ENCODE results near the gene TLX1. TPM values are rescaled to one million over a fixed set of nuclear protein-coding genes. Genes with fewer than 3 reads are reported as not detected.

The TLX1 gene
- total and polyA plus RNA-seq, 12 donors: 0.03 to 0.74 (median 0.27) TPM; not detected in 9

- DNase-seq (no peak), ATAC-seq (no peak)
- 23 to 28% methylated on average over 8 of the region's 8 CpGs for WGBS, 2 donors
- H3K4me3 ChIP-seq: no peak overlapping the region
- H3K9me3 ChIP-seq: no peaks in the 10 kb centered on the region
- no peak for TF ChIP-seq CTCF (IDR thresholded peaks at IDR 0.05)
- intact Hi-C loops (cut with DNase I): loop anchor here in 1 of 10 donors (10.0 kb wide), 1 partner anchor 94 kb away; no protein-coding TSS in a partner anchor
- H3K36me3 ChIP-seq: no peaks in the 10 kb centered on the region
- no peak overlapping the region for H3K27ac ChIP-seq
- peaks cover 3 to 43% (median 32%) of the 10 kb centered on the region in 9 donors for H3K4me1 ChIP-seq
- peaks cover 46 to 100% (median 99%) of the 10 kb centered on the region in 7 donors for H3K27me3 ChIP-seq
These were observed 7.8 kb downstream of the TLX1 start for GRCh38 chr10:101138788-101139420.

GRCh38 chr10:101139421-101139911 lies 8.4 kb downstream of the TLX1 start:
- intact Hi-C loops (cut with DNase I): loop anchor here in 1 of 10 donors (10.0 kb wide), 1 partner anchor 95 kb away; no protein-coding TSS in a partner anchor

GRCh38 chr10:101140084-101140949 lies 9.2 kb downstream of the TLX1 start:
- WGBS, 2 donors: 4 to 7% methylated on average over 65 of the region's 65 CpGs
- no peaks in the 10 kb centered on the region for H3K36me3 ChIP-seq
- H3K4me3 ChIP-seq: peak overlapping the region in 6 of 10 donors; percentile 11 to 32 (median 21)
- peaks cover 46 to 100% (median 99%) of the 10 kb centered on the region in 7 donors for H3K27me3 ChIP-seq
- DNase-seq: no peak
- TF ChIP-seq CTCF (IDR thresholded peaks at IDR 0.05): no peak
- no peaks in the 10 kb centered on the region for H3K9me3 ChIP-seq
- ATAC-seq: no peak
- peaks cover 0 to 29% (median 17%) of the 10 kb centered on the region in 9 donors for H3K4me1 ChIP-seq
- intact Hi-C loops (cut with DNase I): loop anchor here in 6 of 10 donors (2.0 to 10.0 kb wide), 6 partner anchors 43 to 98 kb away; partner anchors contain the start of gene KAZALD1 (in 1 of the 6)
- no peak overlapping the region for H3K27ac ChIP-seq

More at GRCh38 chr10:101139421-101139911, 8.4 kb downstream of the TLX1 start:
- Histone ChIP-seq H3K4me3 (peak overlapping the region in 2 of 10 donors; percentile 11 to 32), H3K27ac (no peak overlapping the region), H3K27me3 (peaks cover 46 to 100% (median 99%) of the 10 kb centered on the region in 7 donors), H3K4me1 (peaks cover 0 to 37% (median 26%) of the 10 kb centered on the region in 9 donors), H3K36me3 (no peaks in the 10 kb centered on the region), H3K9me3 (no peaks in the 10 kb centered on the region)
- DNase-seq (no peak), ATAC-seq (peak in 2 of 8 donors; percentile 12 to 29)
- TF ChIP-seq CTCF (IDR thresholded peaks at IDR 0.05): peak in 5 of 9 donors; percentile 19 to 37 (median 22)
- 6 to 13% methylated on average over 27 to 30 of the region's 30 CpGs for WGBS, 2 donors

Measured in heart right ventricle (tissue), 16 donors.